Stimulated activated CD4-positive, alpha-beta T cell treated with anti-CD3 and anti-CD28 coated beads, TNF-alpha, amount 100 ng/mL, for 24 hours (primary cell): ENCODE measurements around the gene IL36RN.

ENCODE experiments used
- DNase-seq, 3 experiments: peaks; one replicate each; pipeline ENCODE4 v3.0.0-alpha.2; 2020; ENCODE audit warnings: low read depth in 3 of 3

Gene IL36RN

DNA sequence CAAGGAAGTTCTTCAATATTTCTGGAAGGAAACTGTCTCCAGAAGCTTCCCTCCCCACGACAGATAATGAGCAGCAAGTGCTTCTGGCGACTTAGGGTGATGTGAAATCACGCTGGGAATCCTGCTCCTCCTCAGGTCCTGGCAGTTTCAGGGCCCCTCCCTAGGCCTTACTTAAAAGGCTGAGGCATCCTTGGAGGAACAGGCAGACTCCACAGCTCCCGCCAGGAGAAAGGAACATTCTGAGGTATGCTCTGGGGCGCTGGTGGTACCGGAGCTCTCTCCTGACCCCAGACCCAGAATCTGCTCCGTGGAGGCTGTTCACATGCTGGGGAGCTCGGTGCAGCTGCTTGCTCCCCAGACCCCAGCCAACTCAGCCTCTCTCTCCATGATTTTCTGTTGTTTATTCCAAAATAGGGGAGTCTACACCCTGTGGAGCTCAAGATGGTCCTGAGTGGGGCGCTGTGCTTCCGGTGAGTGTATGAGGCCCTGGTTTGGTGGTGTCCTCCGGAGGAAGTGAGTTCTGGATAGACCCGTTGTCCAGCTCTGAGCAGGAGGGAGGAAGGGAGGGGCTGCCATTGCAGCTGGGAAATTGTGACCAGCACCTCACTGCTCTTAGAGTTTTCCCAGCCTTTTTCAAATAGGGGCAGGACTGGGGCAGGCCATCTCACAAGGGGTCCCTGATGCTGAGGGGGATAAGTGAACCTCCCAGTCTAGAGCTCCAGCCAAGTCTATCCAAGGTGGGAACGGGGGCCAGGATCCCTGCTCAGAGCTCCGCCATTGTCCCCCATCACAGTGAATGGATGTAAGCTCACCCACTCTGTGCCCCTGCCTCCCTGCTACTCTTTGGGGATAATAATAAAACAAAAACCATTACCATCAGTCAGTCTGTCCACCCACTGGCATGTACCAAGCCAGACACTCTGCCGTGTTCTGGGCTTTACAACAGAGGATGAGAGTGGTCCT lies at the start of gene IL36RN:
IL36RN (plus strand) TSS at position 201 of the 963 bp plus-strand sequence; CDS start at position 442, 241 bp downstream.
- DNase-seq, result no peak

DNA sequence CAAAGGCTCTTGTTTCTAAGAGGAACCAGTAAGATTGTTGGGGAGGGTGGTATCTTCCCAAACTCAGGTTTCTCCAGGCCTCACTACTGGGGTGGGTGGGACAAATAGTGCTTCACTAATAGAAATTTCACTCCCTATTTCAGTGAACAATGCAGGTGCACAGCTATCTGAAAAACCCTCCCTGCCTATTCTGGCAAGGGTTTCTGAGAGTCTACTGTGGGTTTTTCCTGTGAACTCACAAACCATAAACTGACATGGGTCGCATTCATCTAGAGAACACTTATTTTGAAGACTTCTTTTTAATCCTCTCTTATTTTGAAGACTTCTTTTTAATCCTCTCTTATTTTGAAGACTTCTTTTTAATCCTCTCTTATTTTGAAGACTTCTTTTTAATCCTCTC lies 49.4 kb upstream of the IL36RN start:
- no peak for DNase-seq

DNA sequence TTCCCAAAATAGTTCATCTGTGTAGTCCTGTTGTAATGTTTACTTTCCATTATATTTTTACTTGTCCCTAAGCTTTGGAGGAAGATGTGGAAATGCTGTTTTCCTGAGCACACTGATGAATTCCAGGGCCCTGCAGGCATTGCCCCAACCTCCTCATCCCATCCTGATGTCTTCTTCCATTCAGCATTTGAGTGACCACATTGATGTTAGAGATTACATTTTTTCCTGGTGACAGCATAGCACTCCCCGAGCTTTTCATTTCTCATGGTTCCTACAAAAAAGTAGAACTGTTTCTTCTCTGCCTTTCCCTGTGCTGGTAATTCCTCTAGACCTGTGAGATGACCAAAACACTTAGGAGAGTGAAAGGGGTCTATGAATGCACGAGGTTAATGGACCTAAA lies 48.9 kb upstream of the IL36RN start:
- no peak for DNase-seq

DNA sequence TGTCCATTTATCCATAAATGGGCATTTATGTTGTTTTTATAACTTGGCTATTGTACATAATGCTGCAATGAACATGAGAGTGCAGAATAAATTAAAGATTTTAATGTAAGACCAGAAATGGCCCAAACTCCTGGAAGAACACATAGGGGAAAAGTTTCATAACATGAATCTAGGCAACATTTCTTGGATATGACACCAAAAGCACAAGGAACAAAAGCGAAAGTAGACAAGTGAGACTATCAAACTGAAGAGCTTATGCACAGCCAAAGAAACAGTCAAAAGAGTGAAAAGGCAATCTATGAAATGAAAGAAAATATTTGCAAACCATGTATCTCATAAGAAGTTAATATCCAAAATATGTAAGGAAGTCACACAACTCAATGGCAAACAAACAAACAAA lies 47.9 kb upstream of the IL36RN start:
- no peak for DNase-seq

DNA sequence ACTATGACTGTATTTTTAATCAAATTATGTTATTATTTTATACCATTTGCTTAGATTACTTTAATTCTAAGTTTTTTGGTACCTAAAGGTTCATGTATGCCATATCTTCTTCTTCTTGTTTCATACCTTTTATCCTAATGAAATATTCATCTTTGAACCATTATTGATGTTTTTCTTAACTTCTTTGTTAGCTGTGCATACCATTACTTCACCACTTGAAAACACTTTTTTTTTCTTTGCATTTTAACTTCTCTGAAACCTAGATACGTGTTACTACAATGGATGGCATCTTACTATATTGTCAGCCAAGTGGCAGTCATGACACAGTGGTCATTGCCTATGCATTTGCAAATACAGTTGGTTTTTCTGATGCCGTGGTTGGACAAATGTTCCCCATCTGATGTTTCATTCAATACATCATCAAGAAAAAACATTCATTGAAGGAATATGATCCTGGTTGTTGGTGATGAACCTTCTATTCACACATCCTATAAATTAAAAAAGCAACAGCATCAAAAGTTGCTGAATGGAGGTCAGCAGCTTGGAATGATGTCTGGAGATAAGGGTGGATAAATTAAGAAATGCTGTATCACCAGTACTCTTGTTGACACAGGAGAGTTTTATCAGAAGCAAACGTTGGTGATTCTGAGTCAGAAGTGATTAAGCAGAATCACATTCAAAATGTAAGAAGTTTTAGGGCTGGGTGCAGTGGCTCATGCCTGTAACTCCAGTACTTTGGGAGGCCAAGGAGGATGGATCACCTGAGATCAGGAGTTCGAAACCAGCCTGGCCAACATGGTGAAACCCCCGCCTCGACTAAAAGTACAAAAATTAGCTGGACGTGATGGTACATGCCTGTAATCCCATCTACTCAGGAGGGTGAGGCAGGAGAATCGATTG lies 46.3 kb upstream of the IL36RN start:
- DNase-seq, result no peak

DNA sequence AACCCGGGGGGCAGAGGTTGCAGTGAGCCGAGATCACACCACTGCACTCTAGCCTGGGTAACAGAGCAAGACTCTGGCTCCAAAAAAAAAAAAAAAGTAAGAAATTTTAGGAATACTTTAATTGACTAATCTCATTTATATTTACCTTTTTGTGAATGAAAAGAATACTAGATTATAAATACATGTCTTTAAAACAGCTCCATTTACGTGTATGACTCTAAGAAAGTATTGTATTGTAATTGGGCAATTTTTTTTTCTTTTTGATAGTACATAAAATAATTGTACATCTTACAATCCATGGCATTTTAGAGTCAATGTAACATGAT lies 45.7 kb upstream of the IL36RN start:
- no peak for DNase-seq

DNA sequence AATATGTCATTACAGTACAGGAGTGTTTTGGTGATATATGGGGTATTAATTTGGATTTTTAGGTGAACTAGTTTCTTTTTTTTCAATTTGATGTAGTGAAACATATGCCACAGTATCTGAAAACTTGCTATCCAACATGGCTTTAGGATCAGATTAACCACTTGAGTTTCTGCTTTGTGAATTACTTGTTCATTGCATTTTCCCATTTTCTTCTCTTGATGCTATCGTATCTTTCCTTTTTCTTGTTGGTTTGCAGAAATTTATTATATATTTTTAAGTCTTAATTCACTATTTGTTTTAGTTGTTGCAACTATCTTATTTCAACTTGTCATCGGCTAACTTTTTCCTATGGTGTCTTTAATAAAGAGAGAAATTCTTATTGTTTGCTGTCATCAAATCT lies 44.9 kb upstream of the IL36RN start:
- no peak for DNase-seq

DNA sequence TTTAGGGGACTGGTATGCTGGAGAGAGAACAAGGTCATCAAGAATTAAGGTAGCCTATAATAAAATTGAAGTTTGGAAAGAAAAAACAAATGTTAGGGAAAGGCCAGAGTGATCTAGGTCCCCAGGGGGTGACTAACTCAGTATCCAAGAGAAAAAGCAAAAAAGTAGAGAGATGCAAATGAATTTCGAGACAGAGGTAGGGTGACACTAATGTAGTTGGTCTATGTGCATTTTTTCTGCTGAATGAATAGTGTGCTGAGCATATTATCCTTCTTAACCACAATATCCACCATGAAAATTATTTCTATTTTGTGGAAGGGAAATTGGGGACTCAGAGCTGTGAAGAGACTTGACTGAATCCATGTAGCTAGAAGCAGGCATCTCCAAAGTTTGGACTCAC lies 44.0 kb upstream of the IL36RN start:
- no peak for DNase-seq

DNA sequence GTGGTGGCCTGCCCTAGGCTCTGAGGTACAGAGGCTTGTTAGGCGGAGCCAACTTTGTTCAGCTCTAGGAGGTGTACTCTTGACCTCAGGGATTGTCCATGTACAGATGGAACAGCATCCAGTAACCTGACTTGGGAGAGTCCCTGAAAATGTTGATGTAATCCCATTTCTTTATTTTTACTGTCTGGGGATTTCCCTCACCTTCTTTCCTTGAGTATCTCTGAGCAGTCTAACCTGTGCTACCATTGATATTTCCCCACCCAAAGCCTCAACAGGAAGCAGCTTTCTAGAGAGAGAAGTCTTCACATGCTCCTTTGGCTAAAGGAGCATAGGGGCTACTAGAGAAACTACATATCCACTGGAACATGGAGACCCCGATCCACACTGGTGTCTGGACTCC lies 43.3 kb upstream of the IL36RN start:
- DNase-seq, result no peak

DNA sequence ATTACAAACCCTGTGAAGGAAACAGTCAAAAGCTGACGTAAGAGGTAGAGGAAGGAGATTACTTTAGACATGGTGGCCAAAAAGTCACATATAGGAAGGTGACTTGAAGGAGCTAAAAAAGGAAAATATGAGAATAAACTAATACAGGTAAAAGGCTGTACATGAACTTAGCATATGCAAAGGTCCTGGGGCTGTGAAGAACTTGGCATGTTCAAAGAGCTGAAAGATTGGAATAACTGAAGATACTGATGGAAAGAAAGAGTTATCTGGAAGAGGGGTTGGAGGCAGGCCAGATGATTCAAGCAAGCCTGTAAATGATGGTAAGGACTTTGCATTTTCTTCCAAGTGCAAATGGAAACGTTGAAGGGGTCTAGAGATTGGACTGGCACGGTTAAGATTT lies 40.5 kb upstream of the IL36RN start:
- DNase-seq, result no peak

DNA sequence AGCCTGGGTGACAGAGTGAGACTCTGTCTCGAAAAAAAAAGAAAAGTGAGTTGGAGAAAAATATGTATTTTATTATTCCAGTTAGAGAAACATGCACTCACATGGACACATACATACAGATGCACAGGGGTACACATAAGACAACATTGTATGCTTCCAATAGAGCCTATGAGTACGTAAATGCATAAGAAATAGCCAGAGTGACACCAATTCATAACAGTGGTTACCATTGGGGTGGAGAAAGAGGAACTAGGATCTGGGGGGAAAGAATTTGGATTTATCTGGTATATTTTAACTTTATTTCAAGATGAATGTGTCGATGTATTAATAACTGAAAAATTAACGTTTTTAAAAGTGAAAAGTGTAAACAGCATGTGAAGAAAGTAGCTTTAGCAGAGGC lies 37.7 kb upstream of the IL36RN start:
- DNase-seq, result no peak

DNA sequence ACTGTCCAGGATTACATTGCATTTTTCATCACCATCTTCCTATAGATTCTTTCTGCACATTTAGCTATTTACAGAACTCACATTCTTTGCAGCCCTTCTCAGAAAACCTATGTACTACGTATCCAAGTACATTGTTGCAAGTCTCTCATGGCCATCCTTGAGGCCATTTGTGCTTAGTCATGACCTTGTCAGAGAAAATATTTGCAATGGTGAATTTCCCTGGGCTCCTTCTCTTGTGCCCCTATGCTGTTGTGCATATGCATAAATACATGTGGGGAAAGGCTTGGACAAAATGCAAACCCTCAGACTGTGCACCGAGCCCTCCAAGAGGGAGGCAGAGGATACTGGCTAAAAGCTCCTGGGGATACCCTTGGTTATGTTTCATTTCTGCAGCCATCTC lies 34.2 kb upstream of the IL36RN start:
- no peak for DNase-seq

DNA sequence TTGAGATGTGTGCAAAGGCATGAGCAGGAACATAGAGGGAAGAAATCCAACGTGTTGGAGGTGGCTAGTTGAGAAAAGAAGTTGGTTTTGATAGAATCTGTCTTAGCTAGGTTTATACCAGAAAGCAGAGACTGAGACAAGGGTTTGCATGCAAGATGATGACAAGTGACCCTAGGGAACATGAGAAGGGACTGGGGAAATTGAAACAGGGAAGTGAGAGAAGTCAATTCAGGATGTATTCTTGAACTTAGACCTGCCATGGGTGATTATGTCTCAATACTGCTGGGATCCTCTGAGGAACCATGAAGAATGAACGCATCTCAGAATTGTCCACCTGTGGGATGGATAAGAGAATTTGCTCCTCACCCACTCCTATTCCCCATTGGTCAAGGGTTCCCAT lies 33.3 kb upstream of the IL36RN start:
- DNase-seq, result no peak

DNA sequence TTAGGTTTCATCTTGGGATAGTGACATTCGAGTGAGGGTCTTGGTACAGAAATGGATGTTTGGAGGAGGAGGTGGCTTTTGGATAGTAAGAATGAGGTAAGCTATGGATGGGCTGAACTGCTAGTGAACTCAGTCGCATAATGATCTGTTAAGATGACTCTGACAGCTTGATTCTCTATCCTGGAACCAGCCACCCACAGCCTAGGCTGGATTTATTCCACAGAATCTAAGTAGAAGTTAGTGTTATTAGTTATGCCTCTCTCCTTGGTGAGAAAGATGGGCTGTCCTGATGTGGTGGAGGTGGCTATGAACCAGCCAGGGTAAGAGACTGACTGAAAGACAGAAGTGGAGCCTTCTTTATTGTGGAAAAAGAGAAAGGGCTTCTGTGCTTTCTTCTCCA lies 31.3 kb upstream of the IL36RN start:
- DNase-seq, result no peak

DNA sequence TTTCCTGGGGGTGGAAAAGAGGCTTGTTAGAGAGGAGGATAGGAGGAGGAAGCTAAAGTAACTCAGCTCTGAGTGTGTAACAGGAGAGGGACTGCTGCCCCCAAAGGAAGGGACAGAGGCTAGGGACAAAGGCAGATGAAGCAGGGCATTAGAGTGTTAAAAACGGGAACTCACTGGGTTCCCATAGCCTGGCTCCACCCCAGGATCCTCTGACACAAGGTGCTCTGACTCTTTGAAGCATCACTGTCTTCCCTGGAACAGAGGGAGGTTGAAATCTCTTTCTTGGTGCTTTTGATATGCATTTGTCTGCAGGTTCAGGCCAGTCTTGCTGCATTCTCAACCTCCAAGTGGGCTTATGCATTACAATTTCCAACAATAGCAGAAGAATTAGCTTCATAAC lies 30.9 kb upstream of the IL36RN start:
- DNase-seq, result no peak

DNA sequence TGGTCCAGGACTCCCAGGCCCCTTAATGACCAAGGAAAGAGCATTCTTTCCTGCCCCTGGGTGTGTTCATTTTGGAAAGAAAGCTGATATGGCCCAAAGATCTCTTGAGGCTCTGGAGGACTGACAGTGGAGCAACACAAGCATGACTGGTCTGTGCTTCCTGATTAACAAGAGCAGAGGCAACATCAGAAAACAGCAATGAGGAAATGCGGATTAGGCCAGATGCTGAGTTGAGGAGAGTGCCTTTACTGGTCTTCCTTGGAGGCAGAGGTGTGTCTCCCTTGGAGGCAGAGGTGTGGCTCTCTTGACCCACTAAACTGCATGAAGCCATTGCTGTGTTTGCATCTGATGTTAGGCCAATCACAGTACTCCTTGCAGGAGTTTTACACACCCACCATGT lies 26.3 kb upstream of the IL36RN start:
- no peak for DNase-seq

DNA sequence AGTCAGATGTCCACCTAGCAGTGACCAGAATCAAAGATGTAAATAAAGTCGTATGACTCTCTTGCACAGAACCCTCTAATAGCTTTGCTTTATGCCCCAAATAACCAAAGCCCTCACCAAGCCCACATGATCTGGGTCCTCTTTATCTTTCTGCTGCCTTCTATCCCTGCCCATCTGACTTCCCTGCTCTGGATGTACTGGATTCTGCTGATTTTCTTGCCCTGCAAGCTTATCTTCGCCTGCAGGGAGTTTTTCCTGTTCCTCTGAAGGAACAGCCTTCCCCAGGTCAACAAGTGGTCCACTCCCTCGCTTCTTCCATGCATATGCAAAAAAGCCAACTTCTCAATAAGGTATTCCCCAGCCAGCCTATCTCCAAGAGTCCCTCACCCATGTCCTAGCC lies 25.0 kb upstream of the IL36RN start:
- DNase-seq, result no peak

DNA sequence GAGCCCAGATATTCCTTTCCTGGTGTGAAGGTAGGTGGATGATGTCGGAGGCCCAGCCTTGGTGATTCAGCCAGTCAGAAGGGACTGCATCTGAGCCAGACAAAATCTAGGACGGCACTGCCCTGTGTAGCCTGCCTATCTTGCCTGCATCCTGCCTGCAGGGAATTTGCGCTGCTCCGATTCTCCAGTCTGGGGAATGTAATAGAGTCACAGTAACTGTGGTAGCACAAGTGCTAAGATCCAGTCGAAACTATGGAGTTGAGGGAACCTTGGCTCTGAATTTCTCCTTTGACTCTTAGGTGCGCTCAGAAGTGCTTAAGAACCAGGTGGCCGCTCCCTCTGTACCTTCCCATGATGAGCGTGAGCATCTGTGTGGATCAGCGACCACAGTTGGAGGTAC lies 22.2 kb upstream of the IL36RN start:
- no peak for DNase-seq

DNA sequence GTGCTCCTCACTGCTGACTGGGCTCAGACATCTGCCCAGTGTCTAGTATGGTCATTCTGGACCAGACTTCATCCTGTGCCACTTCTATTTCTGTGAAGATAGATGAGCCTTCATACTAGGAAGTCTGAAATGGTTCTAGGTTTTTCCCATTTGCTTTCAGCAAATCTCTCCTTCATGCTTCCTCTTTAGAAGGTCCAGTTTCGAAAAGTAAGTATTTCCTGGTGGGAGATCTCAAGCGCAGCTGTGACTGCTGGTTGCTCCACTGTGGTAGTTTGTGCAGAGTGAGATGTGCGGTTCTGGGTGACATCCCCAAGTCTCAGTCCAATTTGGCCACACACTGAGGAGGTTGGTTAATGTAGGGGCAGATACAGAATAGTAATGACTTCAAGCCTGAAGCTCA lies 20.7 kb upstream of the IL36RN start:
- DNase-seq, result no peak

DNA sequence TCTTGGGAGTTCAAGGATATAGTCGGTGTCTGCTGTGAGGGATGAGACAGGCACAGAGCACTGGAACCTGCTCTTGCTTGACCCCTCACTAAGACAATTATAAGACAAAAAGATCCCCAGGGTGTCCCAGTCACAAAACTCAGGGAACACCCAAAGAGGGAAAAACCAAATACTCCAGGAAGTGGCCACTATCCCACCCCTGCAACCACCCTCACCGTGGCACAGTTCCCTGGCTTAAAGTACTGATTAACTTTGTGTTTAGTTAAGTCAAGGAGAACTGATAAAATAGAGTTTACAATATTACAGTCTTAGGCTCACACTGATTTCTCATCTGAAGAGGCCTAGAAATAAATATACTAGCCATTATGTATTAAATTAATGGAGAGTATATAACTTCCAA lies 19.8 kb upstream of the IL36RN start:
- DNase-seq, result no peak

DNA sequence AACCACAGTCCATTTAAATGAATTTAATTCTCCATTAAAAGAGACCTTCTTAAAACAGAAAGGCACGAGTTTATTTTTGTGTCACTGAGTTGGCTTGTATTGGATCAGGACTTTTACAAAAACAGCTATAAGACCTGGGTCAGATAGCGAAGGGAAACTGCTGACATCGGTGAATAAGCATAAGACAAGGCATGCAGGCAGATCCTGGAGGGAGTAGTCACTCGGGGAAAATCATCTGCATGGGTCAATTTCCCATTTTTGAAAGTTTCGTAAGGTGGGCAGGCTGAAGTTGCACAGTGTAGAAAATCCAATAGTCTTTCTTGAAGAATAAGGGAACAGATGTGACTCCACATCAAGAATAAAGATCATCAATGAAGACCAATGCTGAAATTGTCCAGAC lies 19.3 kb upstream of the IL36RN start:
- DNase-seq, result no peak

DNA sequence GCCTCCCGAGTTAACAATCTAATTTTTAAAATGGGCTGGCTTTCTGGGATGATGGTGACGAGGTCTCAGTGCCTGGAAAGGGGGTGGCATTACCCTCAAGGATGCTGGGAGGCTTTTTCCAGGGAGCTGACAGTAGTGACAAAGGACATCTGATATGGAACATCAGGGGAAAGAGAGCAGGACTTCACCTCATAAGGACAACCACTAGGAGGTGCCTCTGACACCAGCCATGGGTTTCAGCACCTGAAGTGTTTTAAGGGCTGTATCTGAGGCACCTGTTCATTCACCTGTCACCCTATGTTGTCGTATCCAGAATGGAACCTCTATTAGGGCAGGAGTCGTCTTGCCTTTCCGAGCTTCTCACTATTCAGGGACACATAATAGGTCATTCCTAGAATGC lies 17.1 kb upstream of the IL36RN start:
- DNase-seq, result no peak

DNA sequence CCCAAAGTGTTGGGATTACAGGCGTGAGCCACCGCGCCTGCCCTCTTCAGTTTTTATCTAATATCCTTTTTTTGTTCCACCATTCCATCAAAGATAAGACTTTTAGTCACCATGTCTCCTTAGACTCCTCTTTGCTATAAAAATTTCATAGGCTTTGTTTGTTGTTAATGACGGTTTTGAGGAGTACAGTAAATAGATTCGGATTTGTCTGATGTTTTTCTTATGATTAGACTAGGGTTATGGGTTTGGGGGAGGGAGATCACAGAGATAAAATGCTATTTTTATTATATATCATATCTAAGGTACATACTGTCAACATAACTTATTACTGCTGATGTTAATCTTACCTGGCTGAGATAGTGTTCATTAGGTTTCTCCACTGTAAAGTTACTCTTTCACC lies 12.5 kb upstream of the IL36RN start:
- DNase-seq, result no peak
